ENCODE data around the gene SPATA13. TPM values are rescaled to one million over a fixed set of nuclear protein-coding genes. Genes with fewer than 3 reads are reported as not detected.
"Not testable (repeated sequence)": the region's sequence is repeated elsewhere in the genome, so short reads cannot be mapped to it uniquely, and the experiment has no call there.

The SPATA13 gene
- polyA plus RNA-seq, 5 donors = 11.2 to 14.2 (median 13.4) TPM

DNA sequence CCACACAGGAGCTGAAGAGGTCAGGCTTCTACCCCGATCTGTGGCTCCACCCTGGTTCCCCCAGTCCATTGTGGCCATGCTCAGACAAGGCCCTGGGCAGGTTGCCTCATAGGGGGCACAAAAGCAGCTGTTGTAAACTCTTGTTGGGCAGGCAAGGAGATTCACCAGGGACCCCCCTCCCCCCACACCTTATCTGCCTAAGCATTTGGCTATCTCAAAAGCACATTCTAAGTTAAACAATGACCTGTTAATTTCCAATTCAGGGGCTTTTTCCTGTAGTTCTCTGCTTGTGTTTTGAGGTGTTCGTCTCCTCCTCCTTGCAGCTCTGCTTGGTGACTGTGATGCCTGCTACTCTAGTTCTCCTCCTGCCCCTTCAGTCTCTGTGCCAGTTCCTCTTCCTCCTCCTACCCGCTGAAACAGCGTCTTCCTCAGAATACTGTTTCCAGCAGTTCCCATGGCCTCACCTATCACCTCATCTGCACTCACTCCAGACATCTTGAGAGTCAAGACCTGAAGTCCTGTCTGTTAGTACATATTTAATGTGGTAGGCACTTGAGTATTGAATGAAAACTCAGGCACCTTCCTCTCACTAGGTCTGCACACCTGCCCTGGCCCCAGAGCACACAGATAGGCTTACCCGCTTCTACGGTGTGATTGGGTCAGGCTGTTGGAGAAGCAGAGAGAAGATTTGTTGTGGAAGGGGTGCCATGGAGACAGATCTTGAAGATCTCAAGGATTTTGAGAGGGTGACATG lies 31.7 kb downstream of the SPATA13 start:
- no peak for DNase-seq

DNA sequence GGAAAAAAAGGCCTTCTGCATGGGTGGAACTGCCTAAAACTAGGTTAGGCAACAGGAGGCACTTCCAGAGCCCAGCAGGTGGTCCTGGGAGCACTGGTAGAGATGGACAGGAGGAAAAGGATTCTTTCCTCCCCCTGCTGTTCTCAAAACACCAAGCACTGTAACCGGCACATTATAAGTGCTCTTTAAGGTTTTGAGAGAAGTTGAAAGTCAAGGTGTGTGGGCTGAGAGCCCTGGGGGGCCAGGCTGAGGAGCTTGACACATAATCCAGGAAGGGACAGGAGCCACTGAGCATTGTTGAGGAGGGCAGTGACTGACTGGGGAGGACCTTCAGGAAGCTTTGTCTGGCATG lies 32.3 kb downstream of the SPATA13 start:
- no peak for DNase-seq

DNA sequence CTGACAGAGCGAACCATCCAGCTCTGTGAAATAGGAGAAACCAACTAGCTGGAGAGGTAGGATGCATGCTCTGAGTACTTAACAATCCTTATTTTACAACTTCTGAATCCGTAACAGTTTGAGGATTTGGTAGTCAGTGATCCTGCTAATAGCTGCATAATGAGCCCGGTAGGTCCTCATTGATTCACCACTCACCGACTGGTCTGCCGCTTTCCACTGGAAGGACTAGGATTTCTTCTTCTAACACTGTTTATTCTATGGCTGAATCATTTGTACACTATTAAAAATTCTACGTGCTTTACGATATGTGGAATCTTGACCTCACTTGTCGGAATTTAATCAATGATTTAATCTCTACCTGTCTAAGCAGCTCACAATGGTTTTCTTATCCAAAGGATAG lies 33.9 kb downstream of the SPATA13 start:
- no peak for DNase-seq

DNA sequence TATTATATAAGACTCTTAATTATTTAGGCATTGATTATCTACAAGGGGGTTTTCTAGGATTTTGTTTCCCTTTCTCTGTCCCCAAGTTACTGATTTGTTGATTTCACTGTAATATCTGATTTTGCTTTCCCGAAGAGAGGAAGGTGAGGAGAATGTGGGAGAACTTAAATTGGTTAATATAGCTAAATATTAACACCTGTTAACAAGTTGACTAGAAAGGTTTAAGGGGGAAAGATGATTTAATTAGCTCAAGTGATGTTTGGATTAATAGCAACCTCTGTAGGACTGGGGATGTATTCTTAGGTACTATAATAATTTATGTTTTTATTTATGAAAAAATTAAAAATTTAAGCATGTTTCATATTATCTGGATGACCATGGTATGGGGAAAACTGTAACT lies 35.1 kb downstream of the SPATA13 start:
- DNase-seq = no peak

DNA sequence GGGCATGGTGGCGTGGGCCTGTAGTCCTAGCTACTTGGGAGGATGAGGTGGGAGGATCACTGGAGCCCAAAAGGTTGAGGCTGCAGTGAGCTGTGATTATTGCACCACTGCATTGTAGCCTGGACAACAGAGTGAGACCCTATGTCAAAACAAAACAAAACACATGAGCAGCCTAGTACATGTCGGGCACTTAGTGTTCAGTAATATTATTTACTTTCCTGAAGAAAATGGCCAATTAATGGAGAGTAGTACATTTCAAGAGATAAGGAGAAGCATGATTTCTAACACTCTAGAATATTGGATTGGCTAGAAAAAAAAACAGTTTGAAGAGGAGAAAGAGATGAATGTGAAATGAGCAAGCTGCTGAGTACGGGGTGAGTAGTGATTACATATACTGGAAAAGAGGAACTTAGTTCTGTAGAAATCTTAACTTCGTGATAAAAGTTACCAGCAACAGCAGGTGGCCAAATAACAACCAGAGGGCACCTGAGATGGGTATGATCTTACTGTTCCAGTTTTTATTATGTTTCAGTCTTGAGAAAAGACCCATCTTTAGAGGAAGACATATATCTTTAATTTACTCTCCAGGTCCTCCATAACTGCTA lies 36.2 kb downstream of the SPATA13 start:
- no peak for DNase-seq

DNA sequence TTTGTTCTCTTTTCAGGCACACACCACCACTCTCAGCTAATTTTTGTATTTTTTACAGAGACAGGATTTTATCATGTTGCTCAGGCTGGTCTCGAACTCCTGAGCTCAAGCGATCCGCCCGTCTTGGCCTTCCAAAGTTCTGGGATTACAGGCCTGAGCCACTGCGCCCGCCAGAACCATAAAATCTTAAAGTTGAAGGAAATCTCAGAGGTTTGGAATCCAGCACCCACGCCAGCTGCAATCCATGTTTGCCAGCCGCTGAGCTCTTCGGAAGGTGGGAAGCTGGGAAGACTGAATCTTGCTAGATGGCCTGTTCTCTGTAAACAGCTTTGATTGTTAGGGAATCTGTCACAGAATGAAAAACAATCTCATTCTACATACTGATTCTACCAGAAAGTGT lies 38.5 kb downstream of the SPATA13 start:
- no peak for DNase-seq

DNA sequence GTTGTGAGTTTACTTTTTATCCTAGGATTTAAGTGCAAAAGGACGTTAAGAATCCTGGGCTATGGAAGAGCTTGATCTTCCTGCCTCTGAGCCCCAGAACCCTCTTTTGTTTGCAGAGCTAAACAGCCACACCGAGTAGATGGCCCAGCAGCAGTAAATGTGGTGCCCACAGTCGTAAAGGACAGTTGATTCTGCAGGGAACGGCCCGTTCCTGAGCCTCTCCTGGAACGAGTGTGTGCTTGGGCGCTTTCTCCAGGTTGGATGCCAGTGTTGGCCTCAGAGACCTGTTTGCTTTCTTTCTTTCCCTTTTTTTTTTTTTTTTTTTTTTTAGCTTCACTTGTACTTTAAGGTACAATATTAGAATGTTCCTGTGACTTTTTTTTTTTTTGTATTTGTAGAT lies 41.7 kb downstream of the SPATA13 start:
- no peak for DNase-seq

DNA sequence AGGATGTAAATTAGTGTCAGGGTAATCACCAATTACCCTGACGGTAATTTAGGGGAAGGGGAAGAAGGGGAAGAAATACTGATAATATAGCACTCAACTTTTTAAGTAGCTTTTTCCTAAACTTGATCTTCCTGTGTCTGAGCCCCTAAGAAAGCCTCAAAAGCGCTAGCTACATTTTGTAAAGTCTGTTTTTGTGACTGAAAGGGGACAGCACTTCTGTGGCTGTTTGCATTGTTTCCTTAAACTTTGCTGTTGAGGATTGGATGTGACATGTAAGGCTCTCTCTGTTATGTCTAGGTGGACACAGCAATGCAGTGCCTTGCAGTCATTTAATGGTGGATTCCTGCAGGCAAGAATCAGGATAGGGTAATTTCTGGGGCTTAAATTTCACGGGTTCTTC lies 42.8 kb downstream of the SPATA13 start:
- no peak for DNase-seq

DNA sequence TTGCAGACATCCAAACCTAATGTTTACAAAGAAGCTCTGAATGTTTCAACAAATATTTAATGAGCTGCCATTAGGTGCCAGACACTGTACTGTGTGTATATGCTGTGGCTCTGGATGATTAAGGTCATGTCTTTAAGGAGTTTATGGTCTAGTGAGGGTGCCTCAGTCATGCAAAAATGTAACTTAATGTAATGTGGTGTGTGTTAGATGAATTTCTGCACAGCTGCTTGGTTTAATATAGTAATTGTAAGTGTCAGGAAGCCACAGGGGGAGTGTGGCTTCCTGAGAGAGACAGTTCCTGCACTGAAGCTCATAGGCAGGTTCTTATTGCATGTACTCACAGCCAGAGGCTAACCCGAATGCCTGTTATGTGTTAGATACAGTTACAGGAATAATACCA lies 43.3 kb downstream of the SPATA13 start:
- no peak for DNase-seq

DNA sequence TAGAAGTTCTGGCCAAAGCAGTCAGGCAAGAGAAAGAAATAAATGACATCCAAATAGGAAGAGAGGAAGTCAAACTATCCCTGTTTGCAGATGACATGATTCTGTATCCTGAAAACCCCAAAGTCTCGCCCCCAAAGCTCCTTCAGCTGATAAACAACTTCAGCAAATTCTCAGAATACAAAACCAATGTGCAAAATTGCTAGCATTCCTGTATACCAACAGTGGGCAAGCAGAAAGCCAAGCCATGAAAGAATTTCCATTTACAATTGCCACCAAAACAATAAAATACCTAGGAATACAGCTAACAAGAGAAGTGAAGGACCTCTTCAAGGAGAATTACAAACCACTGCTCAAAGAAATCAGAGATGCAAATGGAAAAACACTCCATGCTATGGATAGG lies 44.6 kb downstream of the SPATA13 start:
- not testable (repeated sequence) for DNase-seq

DNA sequence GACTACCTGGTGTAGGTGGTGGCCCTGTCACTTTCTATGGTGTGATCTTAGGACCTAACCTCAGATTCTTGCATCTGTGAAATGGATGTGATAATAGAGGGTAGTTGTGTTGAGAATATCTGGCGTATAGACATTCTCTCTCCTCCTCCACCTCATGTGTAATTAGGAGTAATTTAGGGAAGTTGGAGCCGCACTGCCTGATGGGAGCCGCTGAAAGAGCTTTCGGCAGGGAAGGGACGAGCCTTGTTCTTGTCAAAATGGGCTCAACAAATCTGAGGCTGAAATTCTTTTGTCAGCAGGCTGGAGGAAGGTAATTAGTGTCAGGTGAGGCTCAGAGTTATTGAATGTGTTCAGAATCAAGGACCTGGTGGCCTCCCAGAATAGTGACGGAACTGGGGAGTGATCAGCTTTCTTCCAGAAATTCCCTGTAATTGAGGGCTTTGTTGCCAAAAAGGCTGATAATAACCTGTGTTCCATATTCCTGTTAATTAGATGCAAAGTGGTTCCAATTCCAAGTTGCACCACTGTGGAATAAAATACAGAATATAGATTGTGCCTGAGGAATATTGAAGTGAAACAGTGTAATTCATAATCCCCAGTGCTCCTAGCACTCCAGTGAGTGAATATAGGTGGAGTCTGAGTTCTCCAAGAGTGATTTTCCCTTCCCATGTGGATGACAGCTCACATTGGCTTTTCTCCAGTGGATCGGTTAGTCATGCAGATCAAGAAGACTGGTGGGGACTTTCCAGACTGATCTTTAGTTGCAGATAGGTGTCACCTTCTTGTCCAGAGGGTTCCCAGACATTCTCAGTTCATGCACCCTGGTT lies 47.5 kb downstream of the SPATA13 start:
- no peak for DNase-seq

DNA sequence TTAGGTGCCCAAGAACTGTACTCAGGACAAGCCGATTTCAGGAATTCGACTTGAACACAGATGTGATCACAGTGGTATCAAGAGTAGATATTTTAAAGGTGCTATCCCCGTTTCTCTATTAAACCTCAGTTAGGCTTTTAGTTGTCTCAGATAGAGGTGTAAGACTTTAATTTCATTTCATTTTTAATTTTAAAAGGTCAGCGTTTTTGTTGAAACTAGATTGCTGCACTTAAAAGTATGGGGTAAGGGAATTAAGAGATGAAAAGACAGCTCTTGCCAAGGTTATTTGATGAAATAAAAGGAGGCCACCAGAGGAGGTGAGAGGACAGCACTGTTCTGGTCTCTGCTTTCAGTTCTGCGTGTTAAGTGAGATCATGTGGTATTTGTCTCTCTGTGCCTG lies 48.6 kb downstream of the SPATA13 start:
- DNase-seq = no peak

DNA sequence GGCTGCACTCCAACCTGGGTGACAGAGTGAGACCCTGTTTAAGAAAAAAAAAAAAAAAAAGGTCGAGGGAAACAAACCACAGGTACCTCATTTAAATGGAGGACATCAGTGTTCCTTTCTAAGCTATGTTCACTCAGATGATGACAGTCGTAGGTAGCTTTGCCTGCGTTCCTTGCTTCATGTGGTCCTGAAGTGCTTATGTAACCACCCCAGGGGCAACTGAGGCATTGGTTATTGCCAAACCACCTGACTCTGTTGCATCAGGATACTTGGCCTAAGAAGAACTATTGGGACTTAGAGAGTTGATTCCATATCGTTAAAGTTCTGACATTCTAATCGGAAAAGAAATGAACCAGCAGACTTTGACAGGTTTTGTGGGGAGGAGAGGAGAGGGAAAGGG lies 51.7 kb downstream of the SPATA13 start:
- DNase-seq = no peak

DNA sequence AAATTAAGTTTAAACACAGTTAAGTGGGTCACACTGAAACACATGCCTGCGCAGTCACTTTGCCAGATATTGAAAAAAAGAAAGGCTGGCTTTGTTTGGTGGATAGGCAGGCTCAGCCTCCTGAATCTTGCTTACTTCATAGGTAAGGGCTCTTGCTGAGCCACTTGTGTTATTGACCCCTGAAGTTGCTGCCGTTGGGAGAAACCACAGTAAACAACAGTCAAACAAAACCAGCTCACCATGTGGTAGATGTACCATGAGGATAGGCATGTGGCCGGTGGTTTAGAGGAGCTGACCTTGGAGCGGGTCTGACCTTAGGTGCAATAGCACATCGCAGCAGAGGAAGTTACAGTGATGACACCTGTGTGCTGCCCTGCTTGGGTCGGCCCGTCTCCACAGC lies 52.2 kb downstream of the SPATA13 start:
- no peak for DNase-seq

DNA sequence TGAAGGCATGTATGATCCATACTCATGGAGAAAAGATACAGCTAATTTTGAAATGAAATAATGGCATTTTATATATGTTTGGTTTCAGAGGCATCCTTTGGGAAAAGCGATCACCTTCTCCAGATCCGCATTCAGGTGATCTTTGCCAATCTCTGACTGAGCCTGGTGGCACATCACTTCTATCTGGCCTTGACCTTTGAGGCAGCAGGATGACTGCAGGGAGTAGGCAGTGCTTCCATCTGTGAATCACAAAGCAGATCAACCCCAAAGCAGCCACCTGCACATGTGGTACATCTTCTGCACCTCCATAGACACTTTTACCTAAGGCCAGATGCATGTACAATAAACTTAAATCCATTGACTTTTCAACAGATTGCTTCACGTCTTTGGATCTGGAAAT lies 53.4 kb downstream of the SPATA13 start:
- DNase-seq = no peak

DNA sequence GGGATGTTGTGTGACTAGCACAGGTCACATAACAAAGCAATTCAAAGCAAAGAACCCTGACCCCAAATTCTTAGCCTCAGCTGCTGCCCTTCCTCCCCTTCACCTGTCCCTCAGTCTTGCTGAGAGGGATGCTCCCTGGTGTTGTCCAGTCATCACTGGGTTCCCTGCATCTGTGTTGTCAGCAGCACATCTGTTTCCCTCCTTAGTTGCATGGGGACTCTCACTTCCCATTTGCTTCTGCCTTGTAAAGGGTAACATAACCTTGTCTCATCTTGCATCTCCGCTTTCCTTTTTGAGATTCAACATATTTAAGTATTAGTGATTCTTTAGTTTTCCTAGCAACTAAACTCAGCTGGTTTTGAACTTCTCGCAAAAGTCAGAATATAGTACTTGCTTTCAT lies 54.0 kb downstream of the SPATA13 start:
- DNase-seq = no peak

DNA sequence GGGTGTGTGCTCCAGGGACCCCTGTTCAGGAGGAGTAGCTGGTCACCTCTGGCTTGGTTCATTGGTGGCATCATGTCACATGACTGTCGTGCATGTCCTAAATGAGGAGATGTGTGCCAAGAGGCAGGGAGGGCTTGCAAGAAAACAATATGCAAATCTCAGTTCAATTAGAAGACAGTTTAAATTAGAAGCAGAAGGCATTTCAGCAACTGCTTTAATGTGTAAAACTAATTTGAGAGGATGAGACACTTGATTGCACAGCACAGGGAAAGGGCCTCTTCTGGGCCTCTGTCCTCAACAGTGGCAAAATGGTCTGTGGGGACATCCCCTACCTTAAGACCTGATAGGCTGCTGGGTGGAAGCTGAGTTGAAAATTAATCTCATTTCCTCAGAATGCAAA lies 54.6 kb downstream of the SPATA13 start:
- no peak for DNase-seq

DNA sequence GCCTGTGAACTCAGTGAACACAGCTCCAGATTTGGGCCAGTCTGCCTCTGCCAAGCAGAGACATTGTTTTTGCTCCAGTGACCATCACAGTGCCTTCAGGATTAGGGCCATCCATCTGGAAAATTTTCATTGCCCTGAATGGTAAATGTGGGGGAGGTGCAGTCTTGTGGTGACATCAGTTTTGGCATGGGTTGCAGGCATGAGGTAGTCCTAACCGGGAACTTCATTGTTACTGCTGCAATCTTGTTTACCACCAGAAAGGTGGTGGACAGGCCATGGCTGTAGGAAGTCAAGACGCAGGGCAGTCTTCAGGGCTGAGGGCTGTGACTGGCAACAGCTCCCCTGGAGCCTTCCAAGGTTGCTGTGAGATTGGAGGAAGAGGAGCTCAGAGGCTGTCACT lies 55.2 kb downstream of the SPATA13 start:
- DNase-seq = no peak

DNA sequence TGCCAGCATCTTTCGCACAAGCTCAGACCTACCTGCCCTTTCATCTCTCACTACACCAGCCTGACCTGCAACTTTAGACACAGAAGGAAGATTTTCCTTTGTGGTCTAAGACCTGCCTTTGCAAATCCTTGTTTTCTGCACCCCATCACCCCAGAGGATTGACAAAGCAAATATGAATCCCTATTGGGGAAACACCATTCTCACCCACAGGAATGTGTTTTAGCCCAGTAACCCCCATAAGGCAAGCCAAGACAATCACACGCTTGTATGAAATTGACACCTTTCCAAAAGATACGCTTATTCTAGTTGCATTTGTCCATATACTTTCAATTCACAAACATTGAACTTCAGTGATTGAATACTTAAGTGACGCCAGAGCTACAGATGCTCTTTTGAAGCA lies 55.7 kb downstream of the SPATA13 start:
- DNase-seq = no peak

DNA sequence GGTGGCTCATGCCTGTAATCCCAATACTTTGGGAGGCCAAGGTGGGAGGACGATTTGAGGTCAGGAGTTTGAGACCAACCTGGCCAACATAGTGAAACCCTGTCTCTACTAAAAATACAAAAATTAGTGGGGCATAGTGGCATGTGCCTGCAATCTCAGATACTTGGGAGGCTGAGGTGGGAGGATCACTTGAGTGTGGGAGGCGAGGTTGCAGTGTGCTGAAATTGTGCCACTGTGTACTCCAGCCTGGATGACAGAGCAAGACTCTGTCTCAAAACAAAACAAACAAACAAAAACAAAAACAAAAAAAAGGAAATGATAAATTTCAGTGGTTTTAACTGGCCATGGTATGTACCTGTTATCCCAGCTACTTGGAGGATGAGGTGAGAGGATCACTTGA lies 56.3 kb downstream of the SPATA13 start:
- DNase-seq = not testable (repeated sequence)

DNA sequence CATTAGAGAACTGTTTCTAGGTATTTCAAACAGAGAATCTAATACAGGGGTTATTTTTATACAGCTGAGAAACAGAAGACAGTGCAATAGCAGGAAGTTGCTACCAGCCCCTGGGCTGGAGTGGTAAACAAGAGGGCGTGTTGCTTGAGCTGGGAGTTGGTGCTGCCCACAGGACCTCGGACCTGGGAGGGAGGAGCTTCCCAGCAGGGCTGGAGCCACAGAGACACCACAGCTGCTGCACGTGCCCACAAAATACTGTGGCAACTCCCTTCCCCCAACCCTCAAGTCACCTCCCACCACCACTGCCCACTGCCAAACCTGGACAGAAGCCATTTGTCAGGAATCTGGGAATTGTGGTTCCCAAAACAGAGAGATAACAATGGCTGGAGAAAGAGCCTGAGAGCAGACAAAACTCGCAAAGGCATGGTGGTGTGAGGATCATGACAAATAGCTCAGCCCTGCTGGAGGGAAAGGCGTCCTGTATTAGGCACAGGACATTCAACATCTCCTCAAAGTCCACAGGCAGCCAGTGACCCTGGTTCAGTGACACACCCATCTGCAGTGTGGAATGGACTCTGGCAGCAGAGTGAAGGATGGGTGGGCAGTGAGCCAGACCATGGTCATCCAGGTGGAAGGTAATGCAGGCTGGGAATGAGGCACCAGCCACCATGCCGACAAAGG lies 57.2 kb downstream of the SPATA13 start:
- no peak for DNase-seq

DNA sequence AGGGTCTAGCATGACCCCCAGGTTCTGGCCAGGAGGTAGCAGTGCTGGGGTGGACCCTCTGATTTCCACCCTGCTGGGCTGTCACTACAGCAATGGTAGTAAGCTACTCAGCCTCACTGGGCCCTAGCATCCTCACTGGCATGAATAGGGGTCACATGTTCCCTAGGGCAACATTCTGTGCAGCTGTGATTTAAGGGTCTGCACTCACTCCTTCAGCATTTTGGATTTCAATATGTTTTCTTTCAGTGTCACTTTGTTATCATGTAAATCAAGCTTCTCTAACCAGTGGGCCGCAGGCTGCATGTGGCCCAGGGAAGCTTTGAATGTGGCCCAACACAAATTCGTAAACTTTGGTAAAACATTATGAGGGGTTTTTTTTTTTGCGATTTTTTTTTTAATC lies 57.8 kb downstream of the SPATA13 start:
- DNase-seq = peak; percentile 50 to 57

DNA sequence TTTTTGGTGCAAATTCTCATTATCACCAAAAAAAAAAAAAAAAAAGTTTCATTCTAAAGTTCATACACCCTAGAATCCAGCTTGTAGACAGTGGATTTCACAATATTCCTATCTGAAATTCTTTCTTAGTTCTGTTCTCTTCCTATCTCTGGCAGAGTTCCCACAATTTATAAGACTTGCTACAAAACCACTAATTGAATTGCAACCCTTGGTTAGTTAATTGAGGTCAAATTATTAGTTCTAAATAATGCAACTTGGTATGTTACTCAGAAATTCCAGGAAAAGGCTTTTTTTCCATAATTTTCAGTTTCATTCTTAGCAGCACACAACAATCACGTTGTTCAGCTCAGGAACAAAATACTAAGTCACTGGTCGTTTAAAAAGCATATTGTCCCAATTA lies 58.5 kb downstream of the SPATA13 start:
- DNase-seq = peak in 1 of 2 donors; percentile 27

Data from right lung (tissue), 5 donors.